Osteocyte (in vitro differentiated cells): ENCODE measurements around the gene CAMKMT. TPM values are rescaled to one million over a fixed set of nuclear protein-coding genes. Genes with fewer than 3 reads are reported as not detected.

ENCODE experiments used
- DNase-seq: peaks from one replicate; pipeline ENCODE4 v3.0.0; 2021; ENCODE audit warnings: mixed read lengths; ENCODE audit not compliant: unreplicated experiment; ENCODE audit errors: extremely low spot score
- H3K27ac Mint-ChIP-seq: one replicate; pipeline ENCODE4 v1.8.0; 2021; ENCODE audit warnings: mild to moderate bottlenecking, mixed read lengths; ENCODE audit not compliant: unreplicated experiment
- H3K27me3 Mint-ChIP-seq: one replicate; pipeline ENCODE4 v1.8.0; 2021; ENCODE audit warnings: mixed read lengths; ENCODE audit not compliant: unreplicated experiment
- H3K36me3 Mint-ChIP-seq: one replicate; pipeline ENCODE4 v1.8.0; 2021; ENCODE audit warnings: mixed read lengths; ENCODE audit not compliant: unreplicated experiment
- H3K4me1 Mint-ChIP-seq: one replicate; pipeline ENCODE4 v1.8.0; 2021; ENCODE audit warnings: mixed read lengths; ENCODE audit not compliant: unreplicated experiment
- H3K4me3 Mint-ChIP-seq: one replicate; pipeline ENCODE4 v1.8.0; 2021; ENCODE audit warnings: mild to moderate bottlenecking, moderate library complexity, mixed read lengths; ENCODE audit not compliant: unreplicated experiment
- H3K9me3 Mint-ChIP-seq: one replicate; pipeline ENCODE4 v1.8.0; 2021; ENCODE audit warnings: mixed read lengths; ENCODE audit not compliant: unreplicated experiment
- CTCF ChIP-seq: fragments of 200-600 bp; sonication (generic); IDR thresholded peaks from 2 replicates; pipeline ENCODE4 v1.5.0; 2021; ENCODE audit warnings: antibody characterized with exemption, mild to moderate bottlenecking, moderate library complexity
- total RNA-seq: library from RNA; stranded (reverse); gene quantifications from 2 replicates; pipeline ENCODE4 v1.2.1, GENCODE V29; 2021

The CAMKMT gene
- total RNA-seq, 1 donor from 2014 or later, result 10.9 TPM

GRCh38 chr2:44741507-44741906 lies 379.8 kb downstream of the CAMKMT start:
- Mint-ChIP-seq H3K27ac (no peak overlapping the region), H3K4me3 (no peak overlapping the region), H3K9me3 (peaks cover 6% of the 10 kb centered on the region), H3K36me3 (peaks cover 10% of the 10 kb centered on the region), H3K4me1 (no peaks in the 10 kb centered on the region), H3K27me3 (no peaks in the 10 kb centered on the region)
- DNase-seq, result no peak
- TF ChIP-seq CTCF, result no peak

GRCh38 chr2:44742057-44742456 lies 380.3 kb downstream of the CAMKMT start:
- Mint-ChIP-seq H3K27ac (no peak overlapping the region), H3K36me3 (peaks cover 5% of the 10 kb centered on the region), H3K9me3 (peaks cover under 1% of the 10 kb centered on the region), H3K4me1 (no peaks in the 10 kb centered on the region), H3K4me3 (no peak overlapping the region), H3K27me3 (no peaks in the 10 kb centered on the region)
- DNase-seq, result no peak
- TF ChIP-seq CTCF, result no peak

- no peak overlapping the region for H3K27ac Mint-ChIP-seq
- TF ChIP-seq CTCF, result no peak
Observed at GRCh38 chr2:44743473-44743872, 381.7 kb downstream of the CAMKMT start.

GRCh38 chr2:44744961-44745892 lies 383.5 kb downstream of the CAMKMT start:
- no peak overlapping the region for H3K4me3 Mint-ChIP-seq
- TF ChIP-seq CTCF, result no peak
- H3K9me3 Mint-ChIP-seq, result no peaks in the 10 kb centered on the region
- H3K27ac Mint-ChIP-seq, result no peak overlapping the region
- no peaks in the 10 kb centered on the region for H3K27me3 Mint-ChIP-seq
- DNase-seq, result no peak
- H3K36me3 Mint-ChIP-seq, result peaks cover 2% of the 10 kb centered on the region
- H3K4me1 Mint-ChIP-seq, result no peaks in the 10 kb centered on the region

More at GRCh38 chr2:44743473-44743872, 381.7 kb downstream of the CAMKMT start:
- Mint-ChIP-seq H3K9me3 (no peaks in the 10 kb centered on the region), H3K27me3 (no peaks in the 10 kb centered on the region), H3K36me3 (peaks cover 2% of the 10 kb centered on the region), H3K4me1 (no peaks in the 10 kb centered on the region), H3K4me3 (no peak overlapping the region)
- DNase-seq, result no peak

- Mint-ChIP-seq H3K4me1 (no peaks in the 10 kb centered on the region), H3K27ac (no peak overlapping the region), H3K4me3 (no peak overlapping the region), H3K36me3 (peaks cover 2% of the 10 kb centered on the region), H3K27me3 (no peaks in the 10 kb centered on the region), H3K9me3 (no peaks in the 10 kb centered on the region)
- TF ChIP-seq CTCF, result no peak
- DNase-seq, result no peak
Observed at GRCh38 chr2:44745922-44746766, 384.4 kb downstream of the CAMKMT start.
